Osteoblast (primary cell): Measurements from ENCODE around the gene HDAC7. TPM values are rescaled to one million over a fixed set of nuclear protein-coding genes. Genes with fewer than 3 reads are reported as not detected.

Source experiments
- DNase-seq: peaks from one replicate; pipeline ENCODE4 v3.0.0; 2011; ENCODE audit warnings: low spot score, mixed read lengths; ENCODE audit not compliant: insufficient read length; ENCODE audit errors: missing footprints
- H2AFZ ChIP-seq: 2 replicates; pipeline ENCODE4 v1.6.0; 2011; ENCODE audit warnings: mild to moderate bottlenecking, low read length
- H3K27ac ChIP-seq: 2 replicates; pipeline ENCODE4 v1.5.1; 2011; ENCODE audit warnings: mild to moderate bottlenecking, low read depth, low read length, moderate library complexity
- H3K27me3 ChIP-seq: 2 replicates; pipeline ENCODE4 v1.6.0; 2012; ENCODE audit warnings: mild to moderate bottlenecking, control low read depth, inconsistent platforms, low read length, moderate library complexity; ENCODE audit not compliant: insufficient read depth
- H3K36me3 ChIP-seq: 2 replicates; pipeline ENCODE4 v1.5.1; 2011; ENCODE audit warnings: mild to moderate bottlenecking, low read length, control low read depth, moderate library complexity; ENCODE audit not compliant: insufficient read depth
- H3K4me1 ChIP-seq: 2 replicates; pipeline ENCODE4 v1.5.1; 2011; ENCODE audit warnings: mild to moderate bottlenecking, low read length, control low read depth, moderate library complexity; ENCODE audit not compliant: insufficient read depth
- H3K4me2 ChIP-seq: 2 replicates; pipeline ENCODE4 v1.6.0; 2011; ENCODE audit warnings: mild to moderate bottlenecking, low read length; ENCODE audit not compliant: insufficient read depth
- H3K4me3 ChIP-seq: fragments of 200-600 bp; sonication (generic); 3 replicates; pipeline ENCODE4 v1.5.1; 2012; ENCODE audit warnings: mild to moderate bottlenecking, low read length, inconsistent platforms; ENCODE audit not compliant: insufficient read depth
- H3K79me2 ChIP-seq: 2 replicates; pipeline ENCODE4 v1.6.0; 2012; ENCODE audit warnings: mild to moderate bottlenecking, low read length, control low read depth, inconsistent platforms; ENCODE audit not compliant: insufficient read depth
- H3K9me3 ChIP-seq: 2 replicates; pipeline ENCODE4 v1.5.1; 2011; ENCODE audit warnings: low read depth, low read length, control low read depth
- H4K20me1 ChIP-seq: 2 replicates; pipeline ENCODE4 v1.6.0; 2012; ENCODE audit warnings: mild to moderate bottlenecking, low read length, control low read depth; ENCODE audit not compliant: insufficient read depth
- total RNA-seq: library from RNA; depleted of rRNA; stranded (reverse); fragments of >200 nt; gene quantifications from 2 replicates; pipeline ENCODE4 v1.2.3, GENCODE V29; 2012
- TF ChIP-seq, protein P1 (sequence below): IDR thresholded peaks from 2 replicates; pipeline ENCODE4 v1.5.1; 2011; ENCODE audit warnings: mild to moderate bottlenecking, low read depth, low read length, moderate library complexity; ENCODE audit errors: extremely low read depth

Gene HDAC7
- total RNA-seq, 1 donor = 41.3 TPM

DNA sequence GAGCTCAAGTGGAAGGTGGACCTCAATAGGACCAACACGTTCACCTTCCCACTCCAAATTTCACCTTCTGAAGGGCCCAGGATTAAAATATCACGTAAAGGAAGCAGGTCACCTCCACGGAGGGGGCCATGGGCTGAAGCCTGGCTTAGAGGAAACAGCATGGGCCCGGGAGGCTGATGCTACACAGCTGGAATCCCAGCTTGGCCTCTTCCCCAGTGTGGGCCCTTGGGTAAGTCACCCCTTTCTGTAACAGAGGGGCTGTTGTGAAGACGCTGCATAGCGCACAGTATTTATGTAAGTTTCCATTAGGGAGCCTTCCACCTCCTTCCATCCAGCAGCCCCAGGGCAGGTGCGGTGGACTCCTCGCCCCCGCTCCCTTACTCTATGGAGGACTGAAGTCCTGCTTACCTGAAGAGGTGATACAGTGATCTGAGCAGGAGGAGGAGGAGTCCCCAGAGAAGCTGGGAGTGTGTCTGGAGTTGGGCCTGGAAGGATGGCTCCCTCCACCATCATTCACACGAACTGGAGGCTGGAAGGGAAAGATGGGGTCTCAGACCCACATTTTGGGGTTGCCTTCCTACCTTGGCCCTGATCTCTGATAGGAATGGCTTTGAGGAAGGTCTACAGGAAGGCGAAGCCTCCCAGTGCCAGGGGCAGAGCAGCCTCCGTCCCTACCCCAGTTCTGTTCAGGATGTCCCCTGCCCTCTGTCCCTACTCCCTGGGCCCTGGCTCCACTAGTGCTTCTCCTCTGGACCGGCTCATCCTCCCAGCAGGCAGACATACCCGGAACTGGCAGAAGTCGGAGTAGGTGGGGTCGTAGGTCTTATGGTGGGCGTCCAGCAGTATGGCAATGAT lies 37.2 kb upstream of the HDAC7 start:
- Histone ChIP-seq H3K4me1 (no peaks in the 10 kb centered on the region), H3K9me3 (no peaks in the 10 kb centered on the region), H4K20me1 (no peaks in the 10 kb centered on the region), H3K27me3 (no peaks in the 10 kb centered on the region), H3K4me3 (no peak overlapping the region), H3K4me2 (no peak overlapping the region), H3K36me3 (peaks cover 53% of the 10 kb centered on the region), H3K79me2 (no peaks in the 10 kb centered on the region), H2AFZ (no peak overlapping the region), H3K27ac (no peak overlapping the region)
- DNase-seq = no peak
- TF ChIP-seq, protein P1, sequence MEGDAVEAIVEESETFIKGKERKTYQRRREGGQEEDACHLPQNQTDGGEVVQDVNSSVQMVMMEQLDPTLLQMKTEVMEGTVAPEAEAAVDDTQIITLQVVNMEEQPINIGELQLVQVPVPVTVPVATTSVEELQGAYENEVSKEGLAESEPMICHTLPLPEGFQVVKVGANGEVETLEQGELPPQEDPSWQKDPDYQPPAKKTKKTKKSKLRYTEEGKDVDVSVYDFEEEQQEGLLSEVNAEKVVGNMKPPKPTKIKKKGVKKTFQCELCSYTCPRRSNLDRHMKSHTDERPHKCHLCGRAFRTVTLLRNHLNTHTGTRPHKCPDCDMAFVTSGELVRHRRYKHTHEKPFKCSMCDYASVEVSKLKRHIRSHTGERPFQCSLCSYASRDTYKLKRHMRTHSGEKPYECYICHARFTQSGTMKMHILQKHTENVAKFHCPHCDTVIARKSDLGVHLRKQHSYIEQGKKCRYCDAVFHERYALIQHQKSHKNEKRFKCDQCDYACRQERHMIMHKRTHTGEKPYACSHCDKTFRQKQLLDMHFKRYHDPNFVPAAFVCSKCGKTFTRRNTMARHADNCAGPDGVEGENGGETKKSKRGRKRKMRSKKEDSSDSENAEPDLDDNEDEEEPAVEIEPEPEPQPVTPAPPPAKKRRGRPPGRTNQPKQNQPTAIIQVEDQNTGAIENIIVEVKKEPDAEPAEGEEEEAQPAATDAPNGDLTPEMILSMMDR = no peak

DNA sequence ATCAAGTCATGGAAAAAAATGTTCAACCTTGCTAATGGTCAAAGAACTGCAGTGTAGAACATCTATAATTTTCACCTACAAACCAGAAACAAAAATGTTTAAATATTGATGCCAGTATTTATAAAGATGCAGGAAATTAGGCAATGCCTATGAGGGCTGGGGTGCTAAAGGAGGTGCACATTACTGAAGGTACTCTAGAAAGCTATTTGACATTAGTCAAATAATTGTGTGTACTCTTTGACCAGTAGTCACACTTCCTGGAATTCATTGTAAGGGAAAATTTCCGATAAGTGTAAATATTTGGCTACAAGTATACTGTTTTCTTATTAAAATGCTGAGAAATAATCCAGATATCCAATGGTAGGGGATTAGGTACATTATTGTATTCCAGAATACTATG lies 36.4 kb upstream of the HDAC7 start:
- Histone ChIP-seq H3K4me1 (no peaks in the 10 kb centered on the region), H3K79me2 (no peaks in the 10 kb centered on the region), H2AFZ (no peak overlapping the region), H3K9me3 (no peaks in the 10 kb centered on the region), H3K36me3 (peaks cover 49% of the 10 kb centered on the region), H3K27me3 (no peaks in the 10 kb centered on the region), H3K27ac (no peak overlapping the region), H3K4me3 (no peak overlapping the region), H4K20me1 (no peaks in the 10 kb centered on the region), H3K4me2 (no peak overlapping the region)
- TF ChIP-seq, protein P1 = no peak
- DNase-seq = no peak

DNA sequence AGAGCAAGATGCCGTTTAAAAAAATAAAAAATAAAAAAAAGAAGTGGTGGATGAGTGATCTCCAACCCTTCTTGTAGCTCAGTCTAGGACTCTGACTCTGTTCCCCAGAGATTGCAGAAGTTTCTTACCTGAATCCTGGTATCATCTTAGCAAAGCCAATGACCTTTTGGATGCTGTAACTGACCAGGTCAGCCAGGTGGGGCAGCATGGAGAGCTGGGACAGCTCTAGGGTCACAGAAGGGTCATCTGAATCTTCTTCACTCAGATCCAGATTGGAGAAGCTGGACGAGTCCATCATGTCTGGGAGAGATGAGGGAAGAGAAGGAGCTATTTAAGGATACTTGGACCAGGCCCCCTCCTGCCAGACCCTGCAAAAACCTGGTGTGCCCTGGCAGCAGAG lies 35.8 kb upstream of the HDAC7 start:
- H3K36me3 ChIP-seq = peaks cover 46% of the 10 kb centered on the region
- H3K4me2 ChIP-seq = no peak overlapping the region
- no peaks in the 10 kb centered on the region for H3K9me3 ChIP-seq
- no peaks in the 10 kb centered on the region for H4K20me1 ChIP-seq
- H3K4me3 ChIP-seq = no peak overlapping the region
- no peaks in the 10 kb centered on the region for H3K27me3 ChIP-seq
- TF ChIP-seq, protein P1 = no peak
- H3K27ac ChIP-seq = no peak overlapping the region
- DNase-seq = no peak
- H2AFZ ChIP-seq = no peak overlapping the region
- no peaks in the 10 kb centered on the region for H3K4me1 ChIP-seq
- no peaks in the 10 kb centered on the region for H3K79me2 ChIP-seq

DNA sequence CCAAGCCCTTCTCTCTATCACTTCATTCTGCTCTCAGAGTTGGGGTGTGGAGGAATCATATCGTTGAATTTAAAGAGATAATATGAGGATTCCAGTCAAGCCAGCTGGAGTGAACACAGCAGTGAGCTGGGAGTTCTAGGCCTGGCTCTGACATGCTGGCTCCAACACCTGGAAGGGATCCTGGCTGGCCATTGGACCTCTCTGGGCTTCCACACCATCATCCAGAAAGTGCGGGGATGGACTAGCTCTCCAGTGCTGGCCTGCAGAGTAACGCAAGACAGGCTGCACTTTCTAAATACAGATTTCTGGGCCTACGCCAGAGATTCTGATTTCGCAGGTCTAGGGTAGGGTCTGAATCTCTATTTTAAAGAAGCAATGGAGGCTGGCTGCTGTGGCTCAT lies 34.8 kb upstream of the HDAC7 start:
- TF ChIP-seq, protein P1 = no peak
- Histone ChIP-seq H3K4me1 (no peaks in the 10 kb centered on the region), H3K4me2 (no peak overlapping the region), H4K20me1 (no peaks in the 10 kb centered on the region), H2AFZ (no peak overlapping the region), H3K4me3 (no peak overlapping the region), H3K79me2 (no peaks in the 10 kb centered on the region), H3K27me3 (no peaks in the 10 kb centered on the region), H3K27ac (no peak overlapping the region), H3K9me3 (no peaks in the 10 kb centered on the region), H3K36me3 (peaks cover 46% of the 10 kb centered on the region)
- DNase-seq = no peak
